Kidney (tissue), 14 donors: Measurements from ENCODE around the gene GABBR2. TPM values are rescaled to one million over a fixed set of nuclear protein-coding genes. Genes with fewer than 3 reads are reported as not detected.

Source experiments
- DNase-seq, 5 donors: peaks; one replicate each; pipeline ENCODE4 v3.0.0-alpha.2; 2013 to 2020
- FAIRE-seq: peaks from 2 replicates; lab custom pipeline; 2012; peaks lifted over from hg19 to GRCh38; lab: Jason Lieb, UNC
- H3K27ac ChIP-seq, 2 donors: one replicate each; pipeline ENCODE4 v1.7.0; 2013; ENCODE audit warnings: low read depth in 2 of 2, low read length in 2 of 2, inconsistent platforms in 1 of 2
- H3K27me3 ChIP-seq: one replicate; pipeline ENCODE4 v1.7.1; 2013; ENCODE audit warnings: low read length, inconsistent platforms; ENCODE audit not compliant: control insufficient read depth, insufficient read depth
- H3K36me3 ChIP-seq, 3 donors: one replicate each; pipeline versions ENCODE4 v1.7.0 to v1.7.1; 2013; ENCODE audit warnings: low read length in 3 of 3, control low read depth in 1 of 3, inconsistent platforms in 1 of 3; ENCODE audit not compliant: insufficient read depth in 3 of 3, control insufficient read depth in 2 of 3
- H3K4me1 ChIP-seq, 3 donors: one replicate each; pipeline versions ENCODE4 v1.7.0 to v1.7.1; 2013; ENCODE audit warnings: low read length in 3 of 3, inconsistent platforms in 1 of 3, low read depth in 1 of 3; ENCODE audit not compliant: control insufficient read depth in 2 of 3, insufficient read depth in 2 of 3
- H3K4me3 ChIP-seq, 3 donors: one replicate each; pipeline versions ENCODE4 v1.7.0 to v1.8.1; 2013; ENCODE audit warnings: low read length in 3 of 3, control low read depth in 1 of 3, inconsistent platforms in 1 of 3
- H3K9ac ChIP-seq, 3 donors: one replicate each; pipeline versions ENCODE4 v1.7.0 to v1.7.1; 2013; ENCODE audit warnings: low read length in 3 of 3, control low read depth in 1 of 3, inconsistent platforms in 1 of 3
- H3K9me3 ChIP-seq, 3 donors: one replicate each; pipeline versions ENCODE4 v1.7.0 to v1.7.1; 2013; ENCODE audit warnings: low read length in 3 of 3, control low read depth in 1 of 3, inconsistent platforms in 1 of 3; ENCODE audit not compliant: control insufficient read depth in 2 of 3, insufficient read depth in 1 of 3
- CTCF ChIP-seq: IDR thresholded peaks from 3 replicates; pipeline ENCODE4 v1.5.1; 2012; ENCODE audit warnings: mild to moderate bottlenecking, moderate library complexity, borderline replicate concordance; ENCODE audit not compliant: insufficient read depth; ENCODE audit errors: extremely low read depth
- intact Hi-C: fragments of 100-400 bp; cut with DNase I; formaldehyde crosslinking; loops from one replicate; pipeline ENCODE4 v1.11.1; 2022
- polyA plus RNA-seq: library from polyadenylated mRNA; stranded (reverse); fragments of 350-450 nt; fragmentation: Illumina TruSeq; extraction: RNeasy Lipid Tissue Mini Kit (QIAGEN cat#74804); gene quantifications from one replicate; pipeline ENCODE4 v1.2.3, GENCODE V29; 2014; ENCODE audit warnings: low read depth, low replicate concordance; ENCODE audit not compliant: insufficient read depth
- total RNA-seq: library from RNA; stranded (reverse); fragmentation: NEBNext Ultra II Directional; extraction: Animal tissue kit (Norgen Biotek cat#: 25700); gene quantifications from one replicate; pipeline ENCODE4 v1.2.1, GENCODE V29; 2021
- donor health status: control.
- donor health status: control.
- donor health status: control.
- donor health status: control.
- donor health status: control.
- donor health status: DM: yes; HTN: yes; CAD: no.
- donor health status: Normal renal cell carcinoma (clear cell type).

Gene GABBR2
- total and polyA plus RNA-seq, 2 donors from 2014 or later, result 0.06 TPM; not detected in 1

DNA sequence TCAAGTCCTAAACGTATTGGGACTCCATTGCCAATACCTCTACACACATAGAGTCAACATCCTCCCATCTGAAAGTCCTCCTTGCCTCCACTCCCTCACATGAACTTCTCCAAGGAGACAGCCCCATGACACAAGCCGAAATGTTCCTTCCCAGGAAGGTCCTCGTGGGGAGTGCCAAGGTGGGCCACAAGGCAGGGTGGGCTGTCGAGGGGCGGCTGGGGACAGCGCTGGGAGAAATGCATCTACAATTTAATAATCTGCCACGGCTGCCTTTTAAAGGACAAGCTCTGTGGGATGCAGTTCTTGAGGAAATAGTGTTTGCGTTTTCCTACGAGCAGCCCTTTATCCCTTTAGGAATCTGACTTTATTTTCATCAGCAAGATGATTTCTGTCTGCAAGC is 138.7 kb downstream of the GABBR2 start:
- no peaks in the 10 kb centered on the region for H3K4me1 ChIP-seq
- DNase-seq (no peak), FAIRE-seq (no peak)
- no peaks in the 10 kb centered on the region for H3K36me3 ChIP-seq
- intact Hi-C loops, result no loop called here
- no peaks in the 10 kb centered on the region for H3K9me3 ChIP-seq
- no peak overlapping the region for H3K27ac ChIP-seq
- H3K9ac ChIP-seq, result no peak overlapping the region
- H3K4me3 ChIP-seq, result no peak overlapping the region
- H3K27me3 ChIP-seq, result no peaks in the 10 kb centered on the region
- no peak for TF ChIP-seq CTCF

DNA sequence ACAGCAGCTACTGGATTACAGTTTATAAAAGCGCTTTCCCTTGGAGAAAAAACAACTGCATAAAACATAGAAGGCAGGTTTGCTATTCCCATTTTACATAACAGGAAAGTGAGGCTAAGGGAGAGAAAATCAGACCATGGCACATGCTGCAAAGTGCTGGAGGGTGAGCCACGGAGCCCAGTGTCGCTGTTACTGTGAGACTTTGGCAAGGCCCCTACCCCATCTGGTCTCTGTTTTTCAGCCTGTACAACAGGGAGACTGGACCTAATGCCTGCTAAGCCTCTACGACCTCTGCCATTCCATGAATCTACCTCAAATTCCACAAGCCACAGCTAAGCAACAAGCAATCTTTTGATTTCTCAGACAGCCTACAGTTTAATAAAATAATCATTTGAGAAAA is 139.2 kb downstream of the GABBR2 start:
- Histone ChIP-seq H3K4me1 (no peaks in the 10 kb centered on the region), H3K36me3 (no peaks in the 10 kb centered on the region), H3K27ac (no peak overlapping the region), H3K9me3 (no peaks in the 10 kb centered on the region), H3K9ac (no peak overlapping the region), H3K4me3 (no peak overlapping the region), H3K27me3 (no peaks in the 10 kb centered on the region)
- FAIRE-seq (no peak), DNase-seq (no peak)
- TF ChIP-seq CTCF, result no peak
- intact Hi-C loops, result no loop called here

DNA sequence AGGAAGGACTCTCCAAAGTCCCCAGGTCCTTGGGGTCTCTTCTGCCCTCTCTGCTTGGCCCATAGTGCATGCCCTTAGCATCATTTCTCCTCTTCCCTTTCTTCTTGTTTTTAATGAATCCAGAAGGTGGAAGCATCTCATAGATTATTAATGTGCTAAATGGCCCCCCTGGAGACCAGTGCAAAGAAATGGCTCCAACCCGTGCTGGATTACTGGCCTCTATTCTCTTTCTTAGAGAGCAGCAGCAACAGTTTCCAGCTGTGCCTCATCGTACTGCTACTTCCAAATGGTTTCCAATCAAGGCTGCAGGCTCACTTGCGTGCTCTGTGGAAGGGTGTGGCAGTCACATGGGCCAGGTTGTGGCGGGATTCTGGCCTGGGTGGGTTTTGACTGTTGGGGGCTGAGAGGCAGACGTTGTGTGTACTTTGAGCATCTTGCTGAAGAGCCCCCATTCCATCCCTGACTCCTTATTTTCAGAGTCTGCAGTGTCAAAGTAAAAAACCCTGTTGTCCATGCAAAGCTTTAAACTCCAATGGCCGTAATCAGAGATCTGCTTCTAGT is 139.7 kb downstream of the GABBR2 start:
- Histone ChIP-seq H3K9ac (no peak overlapping the region), H3K36me3 (no peaks in the 10 kb centered on the region), H3K4me1 (no peaks in the 10 kb centered on the region), H3K27me3 (no peaks in the 10 kb centered on the region), H3K27ac (no peak overlapping the region), H3K9me3 (no peaks in the 10 kb centered on the region), H3K4me3 (no peak overlapping the region)
- no peak for TF ChIP-seq CTCF
- no peak for DNase-seq
- intact Hi-C loops, result no loop called here
- no peak for FAIRE-seq

DNA sequence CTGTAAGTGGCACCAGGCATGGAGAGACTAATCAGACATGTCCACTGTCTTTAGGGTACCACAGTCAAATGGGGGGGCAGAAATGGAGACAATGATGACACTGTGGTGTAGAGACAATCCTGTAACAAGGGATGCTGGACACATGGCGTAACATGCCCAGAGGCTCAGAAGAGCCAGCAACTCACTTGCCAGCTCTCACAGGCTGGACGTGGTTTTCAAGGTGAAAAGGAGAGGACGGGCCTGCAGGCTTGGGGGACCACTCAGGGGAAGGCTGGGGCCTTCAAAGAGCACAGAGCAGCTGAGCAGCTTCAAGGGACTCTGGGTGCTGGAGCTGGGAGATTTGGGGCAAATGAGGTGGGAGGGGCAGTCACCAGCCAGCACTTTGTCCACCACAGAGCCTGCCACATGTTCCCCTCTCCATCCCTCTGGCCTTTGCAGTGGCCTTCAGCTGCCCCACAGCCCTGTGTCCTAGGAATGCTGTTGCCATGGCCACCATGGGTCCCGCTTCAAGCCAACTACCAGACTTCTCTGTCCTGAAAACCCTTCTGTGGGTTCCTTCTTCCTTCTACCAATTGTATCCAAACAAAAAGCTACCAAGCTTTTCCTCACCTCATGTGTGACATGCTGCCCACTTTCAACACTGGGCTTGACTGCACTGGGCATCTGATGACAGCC is 140.4 kb downstream of the GABBR2 start:
- Histone ChIP-seq H3K9ac (no peak overlapping the region), H3K27me3 (no peaks in the 10 kb centered on the region), H3K36me3 (no peaks in the 10 kb centered on the region), H3K4me3 (no peak overlapping the region), H3K9me3 (no peaks in the 10 kb centered on the region), H3K4me1 (no peaks in the 10 kb centered on the region), H3K27ac (no peak overlapping the region)
- no peak for TF ChIP-seq CTCF
- no peak for FAIRE-seq
- no peak for DNase-seq
- intact Hi-C loops, result no loop called here
